CD14-positive monocyte (primary cell): ENCODE data around the gene IFT122. TPM values are rescaled to one million over a fixed set of nuclear protein-coding genes. Genes with fewer than 3 reads are reported as not detected.

Source experiments
- DNase-seq, 3 donors: peaks; one replicate each; pipeline ENCODE4 v3.0.0-alpha.2; 2011 to 2022
- H2AFZ ChIP-seq: 2 replicates; pipeline ENCODE4 v1.6.0; 2012; ENCODE audit warnings: mild to moderate bottlenecking, low read depth, low read length, inconsistent platforms; ENCODE audit not compliant: insufficient read depth, poor library complexity, severe bottlenecking
- H3K27ac ChIP-seq, 2 donors: 1 replicate in 1 of 2; 2 replicates in 1 of 2; pipeline ENCODE4 v1.5.1; 2012 to 2013; ENCODE audit warnings: low read length in 2 of 2, control low read depth in 1 of 2, inconsistent platforms in 1 of 2, low read depth in 1 of 2, mild to moderate bottlenecking in 1 of 2
- H3K27me3 ChIP-seq, 2 donors: one replicate each; pipeline versions ENCODE4 v1.6.0 to v1.6.1; 2011 to 2013; ENCODE audit warnings: low read length in 2 of 2; ENCODE audit not compliant: control insufficient read depth in 2 of 2, insufficient read depth in 2 of 2
- H3K36me3 ChIP-seq, 2 donors: replicated peaks in 1 of 2; 1 replicate in 1 of 2; 2 replicates in 1 of 2; pipeline versions ENCODE4 v1.5.1 to v1.6.1; 2012 to 2013; ENCODE audit warnings: low read length in 2 of 2, control low read depth in 1 of 2, inconsistent platforms in 1 of 2, mild to moderate bottlenecking in 1 of 2; ENCODE audit not compliant: insufficient read depth in 2 of 2, control insufficient read depth in 1 of 2
- H3K4me1 ChIP-seq, 2 donors: 1 replicate in 1 of 2; 2 replicates in 1 of 2; pipeline versions ENCODE4 v1.5.1 to v1.6.1; 2012 to 2013; ENCODE audit warnings: low read length in 2 of 2, control low read depth in 1 of 2, inconsistent platforms in 1 of 2, mild to moderate bottlenecking in 1 of 2, moderate library complexity in 1 of 2; ENCODE audit not compliant: insufficient read depth in 2 of 2, control insufficient read depth in 1 of 2
- H3K4me2 ChIP-seq: replicated peaks from 2 replicates; pipeline ENCODE3; 2012; ENCODE audit warnings: low read length, moderate library complexity, mild to moderate bottlenecking; ENCODE audit not compliant: poor library complexity, severe bottlenecking; ENCODE audit errors: extremely low read depth
- H3K4me3 ChIP-seq, 3 experiments: fragments of 200-600 bp in 1 of 3; sonication (generic) in 1 of 3; replicated peaks in 1 of 3; 1 replicate in 2 of 3; 2 replicates in 1 of 3; pipeline ENCODE4 v1.5.1; 2011 to 2013; ENCODE audit warnings: low read length in 3 of 3, mild to moderate bottlenecking in 3 of 3, control low read depth in 2 of 3, low read depth in 2 of 3, inconsistent platforms in 1 of 3, moderate library complexity in 1 of 3
- H3K79me2 ChIP-seq: 2 replicates; pipeline ENCODE4 v1.6.0; 2012; ENCODE audit warnings: mild to moderate bottlenecking, control low read depth, inconsistent platforms, low read length, moderate library complexity; ENCODE audit not compliant: insufficient read depth
- H3K9ac ChIP-seq: 2 replicates; pipeline ENCODE4 v1.6.0; 2017; ENCODE audit warnings: low read length, mild to moderate bottlenecking; ENCODE audit not compliant: insufficient read depth, poor library complexity, severe bottlenecking
- H3K9me3 ChIP-seq, 2 donors: replicated peaks in 1 of 2; 1 replicate in 1 of 2; 2 replicates in 1 of 2; pipeline versions ENCODE4 v1.5.1 to v1.6.1; 2012 to 2013; ENCODE audit warnings: low read length in 2 of 2, control low read depth in 1 of 2; ENCODE audit not compliant: control insufficient read depth in 1 of 2, insufficient read depth in 1 of 2
- H4K20me1 ChIP-seq: 2 replicates; pipeline ENCODE4 v1.6.0; 2012; ENCODE audit warnings: mild to moderate bottlenecking, low read length, control low read depth, moderate library complexity; ENCODE audit not compliant: insufficient read depth
- H3K27ac Mint-ChIP-seq, 7 donors: one replicate each; pipeline ENCODE4 v1.8.0; 2020; ENCODE audit warnings: mild to moderate bottlenecking in 7 of 7, mixed read lengths in 7 of 7, moderate library complexity in 6 of 7, inconsistent platforms in 2 of 7
- H3K27me3 Mint-ChIP-seq, 3 donors: one replicate each; pipeline ENCODE4 v1.8.0; 2021 to 2022; ENCODE audit warnings: low read depth in 3 of 3, mild to moderate bottlenecking in 3 of 3, mixed read lengths in 3 of 3, moderate library complexity in 3 of 3, inconsistent platforms in 1 of 3
- H3K36me3 Mint-ChIP-seq, 2 donors: one replicate each; pipeline ENCODE4 v1.8.0; 2020; ENCODE audit warnings: mixed read lengths in 2 of 2, inconsistent platforms in 1 of 2, mild to moderate bottlenecking in 1 of 2
- H3K4me1 Mint-ChIP-seq: one replicate; pipeline ENCODE4 v1.8.0; 2020; ENCODE audit warnings: mild to moderate bottlenecking, mixed read lengths
- H3K4me3 Mint-ChIP-seq, 2 donors: one replicate each; pipeline ENCODE4 v1.8.0; 2020; ENCODE audit warnings: mild to moderate bottlenecking in 2 of 2, mixed read lengths in 2 of 2, moderate library complexity in 1 of 2
- H3K9me3 Mint-ChIP-seq, 7 donors: one replicate each; pipeline ENCODE4 v1.8.0; 2020 to 2022; ENCODE audit warnings: mixed read lengths in 7 of 7, mild to moderate bottlenecking in 6 of 7, moderate library complexity in 6 of 7, inconsistent platforms in 2 of 7
- WGBS: methylation state at CpG from one replicate; pipeline ENCODE4 v1.1.5; 2013; ENCODE audit warnings: missing lambda C conversion rate; ENCODE audit not compliant: insufficient coverage; 5-methylcytosine and 5-hydroxymethylcytosine counted together
- intact Hi-C, 2 donors: fragments of 100-400 bp; cut with micrococcal nuclease; formaldehyde crosslinking; loops; one replicate each; pipeline versions ENCODE4 v1.15.0 to v1.15.1; 2023
- polyA plus RNA-seq, 3 donors: library from polyadenylated mRNA; depleted of rRNA in 1 of 3; unstranded in 2 of 3; stranded (reverse) in 1 of 3; fragments of 300-500 nt in 2 of 3; fragments of >200 nt in 1 of 3; fragmentation: Illumina TruSeq in 2 of 3; gene quantifications; 1 replicate in 2 of 3; 2 replicates in 1 of 3; pipeline ENCODE4 v1.2.3, GENCODE V29; 2012 to 2021
- TF ChIP-seq, protein P1 (sequence below): fragments of 200-600 bp; IDR thresholded peaks from one replicate; pipeline ENCODE4 v1.8.0; 2022; ENCODE audit warnings: antibody characterized with exemption, mild to moderate bottlenecking

Gene IFT122
- polyA plus RNA-seq, 3 donors, result 3.3 to 12.2 (median 3.6) TPM

DNA sequence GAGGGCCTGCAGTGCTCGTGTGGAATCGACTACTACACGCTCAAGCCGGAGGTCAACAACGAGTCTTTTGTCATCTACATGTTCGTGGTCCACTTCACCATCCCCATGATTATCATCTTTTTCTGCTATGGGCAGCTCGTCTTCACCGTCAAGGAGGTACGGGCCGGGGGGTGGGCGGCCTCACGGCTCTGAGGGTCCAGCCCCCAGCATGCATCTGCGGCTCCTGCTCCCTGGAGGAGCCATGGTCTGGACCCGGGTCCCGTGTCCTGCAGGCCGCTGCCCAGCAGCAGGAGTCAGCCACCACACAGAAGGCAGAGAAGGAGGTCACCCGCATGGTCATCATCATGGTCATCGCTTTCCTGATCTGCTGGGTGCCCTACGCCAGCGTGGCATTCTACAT is 92.2 kb downstream of the IFT122 start:
- Histone ChIP-seq H3K36me3 (no peaks in the 10 kb centered on the region), H2AFZ (no peak overlapping the region), H3K9me3 (no peaks in the 10 kb centered on the region), H3K9ac (no peak overlapping the region), H3K79me2 (no peaks in the 10 kb centered on the region), H3K27me3 (no peaks in the 10 kb centered on the region), H3K4me3 (no peak overlapping the region), H4K20me1 (no peaks in the 10 kb centered on the region), H3K4me2 (no peak overlapping the region), H3K4me1 (peaks cover 4 to 15% of the 10 kb centered on the region in 2 donors), H3K27ac (no peak overlapping the region)
- no peaks in the 10 kb centered on the region for H3K9me3 Mint-ChIP-seq
- WGBS, result 97% methylated on average over 18 of the region's 20 CpGs
- peaks cover 0 to 4% of the 10 kb centered on the region in 2 donors for H3K36me3 Mint-ChIP-seq
- H3K27ac Mint-ChIP-seq, result peak overlapping the region in 1 of 7 donors; percentile 74
- H3K4me1 Mint-ChIP-seq, result peaks cover 6% of the 10 kb centered on the region
- peaks cover 2 to 6% (median 5%) of the 10 kb centered on the region in 3 donors for H3K27me3 Mint-ChIP-seq
- no peak overlapping the region for H3K4me3 Mint-ChIP-seq
- TF ChIP-seq, protein P1, sequence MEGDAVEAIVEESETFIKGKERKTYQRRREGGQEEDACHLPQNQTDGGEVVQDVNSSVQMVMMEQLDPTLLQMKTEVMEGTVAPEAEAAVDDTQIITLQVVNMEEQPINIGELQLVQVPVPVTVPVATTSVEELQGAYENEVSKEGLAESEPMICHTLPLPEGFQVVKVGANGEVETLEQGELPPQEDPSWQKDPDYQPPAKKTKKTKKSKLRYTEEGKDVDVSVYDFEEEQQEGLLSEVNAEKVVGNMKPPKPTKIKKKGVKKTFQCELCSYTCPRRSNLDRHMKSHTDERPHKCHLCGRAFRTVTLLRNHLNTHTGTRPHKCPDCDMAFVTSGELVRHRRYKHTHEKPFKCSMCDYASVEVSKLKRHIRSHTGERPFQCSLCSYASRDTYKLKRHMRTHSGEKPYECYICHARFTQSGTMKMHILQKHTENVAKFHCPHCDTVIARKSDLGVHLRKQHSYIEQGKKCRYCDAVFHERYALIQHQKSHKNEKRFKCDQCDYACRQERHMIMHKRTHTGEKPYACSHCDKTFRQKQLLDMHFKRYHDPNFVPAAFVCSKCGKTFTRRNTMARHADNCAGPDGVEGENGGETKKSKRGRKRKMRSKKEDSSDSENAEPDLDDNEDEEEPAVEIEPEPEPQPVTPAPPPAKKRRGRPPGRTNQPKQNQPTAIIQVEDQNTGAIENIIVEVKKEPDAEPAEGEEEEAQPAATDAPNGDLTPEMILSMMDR, result no peak
- intact Hi-C loops, result no loop called here
- DNase-seq, result no peak

DNA sequence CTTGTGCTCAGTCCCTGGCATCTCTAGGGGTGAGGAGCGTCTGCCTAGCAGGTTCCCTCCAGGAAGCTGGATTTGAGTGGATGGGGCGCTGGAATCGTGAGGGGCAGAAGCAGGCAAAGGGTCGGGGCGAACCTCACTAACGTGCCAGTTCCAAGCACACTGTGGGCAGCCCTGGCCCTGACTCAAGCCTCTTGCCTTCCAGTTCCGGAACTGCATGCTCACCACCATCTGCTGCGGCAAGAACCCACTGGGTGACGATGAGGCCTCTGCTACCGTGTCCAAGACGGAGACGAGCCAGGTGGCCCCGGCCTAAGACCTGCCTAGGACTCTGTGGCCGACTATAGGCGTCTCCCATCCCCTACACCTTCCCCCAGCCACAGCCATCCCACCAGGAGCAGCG is 93.4 kb downstream of the IFT122 start:
- Histone ChIP-seq H3K9ac (no peak overlapping the region), H3K4me1 (peaks cover 0 to 7% of the 10 kb centered on the region in 2 donors), H4K20me1 (no peaks in the 10 kb centered on the region), H3K9me3 (no peaks in the 10 kb centered on the region), H2AFZ (no peak overlapping the region), H3K79me2 (no peaks in the 10 kb centered on the region), H3K27me3 (no peaks in the 10 kb centered on the region), H3K4me3 (no peak overlapping the region), H3K36me3 (no peaks in the 10 kb centered on the region), H3K4me2 (no peak overlapping the region), H3K27ac (no peak overlapping the region)
- no peak overlapping the region for H3K27ac Mint-ChIP-seq
- no peaks in the 10 kb centered on the region for H3K36me3 Mint-ChIP-seq
- peaks cover 2% of the 10 kb centered on the region for H3K4me1 Mint-ChIP-seq
- intact Hi-C loops, result no loop called here
- WGBS, result 98% methylated on average over 11 of the region's 16 CpGs
- no peak for DNase-seq
- H3K4me3 Mint-ChIP-seq, result no peak overlapping the region
- H3K9me3 Mint-ChIP-seq, result no peaks in the 10 kb centered on the region
- H3K27me3 Mint-ChIP-seq, result peaks cover 4 to 6% (median 5%) of the 10 kb centered on the region in 3 donors
- TF ChIP-seq, protein P1, result no peak
